PC-9 (cell line): Measurements from ENCODE around the gene CTIF.

Source experiments
- CTCF ChIP-seq: fragments of 200-600 bp; sonication (generic); conservative IDR thresholded peaks from 2 replicates; pipeline ENCODE4 v1.6.1; 2017; ENCODE audit warnings: mixed run types, antibody characterized with exemption, mild to moderate bottlenecking, moderate library complexity
- EZH2 ChIP-seq: fragments of 200-600 bp; sonication (generic); IDR thresholded peaks from 2 replicates; pipeline ENCODE4 v1.8.0; 2017; ENCODE audit warnings: antibody characterized with exemption, low read depth

DNA sequence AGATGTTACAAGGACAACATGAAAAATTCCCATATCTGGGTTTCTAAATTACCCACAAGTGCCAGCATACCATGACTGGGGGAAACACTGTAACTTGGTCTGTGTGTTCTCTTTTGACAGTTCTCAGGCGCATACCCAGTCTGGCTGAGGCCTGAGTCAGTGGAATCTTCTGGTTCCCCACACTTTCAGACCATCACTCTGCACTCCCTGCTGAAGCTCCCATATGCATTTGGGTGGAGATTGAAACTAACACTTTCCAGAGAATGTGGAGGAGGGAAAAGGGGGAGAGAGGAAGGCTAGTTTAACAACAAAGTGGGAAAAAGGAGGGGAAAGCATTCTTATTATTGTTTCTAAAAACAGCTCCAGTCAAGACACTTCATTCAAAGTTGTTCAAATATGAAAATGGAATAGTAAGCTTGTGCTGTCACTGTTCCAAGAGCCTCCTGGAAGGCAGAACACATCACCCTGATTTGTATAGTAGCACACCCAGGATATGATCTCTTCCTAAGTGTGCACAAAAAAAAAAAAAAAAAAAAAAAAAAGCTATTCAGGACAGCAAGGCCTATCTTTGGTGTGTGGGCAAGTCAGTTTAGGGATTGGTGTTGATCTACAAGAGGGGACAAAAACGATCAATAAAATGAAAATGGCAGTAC lies 48.1 kb upstream of the CTIF start:
- TF ChIP-seq CTCF (no peak), EZH2 (no peak)
